DND-41 (cell line): ENCODE measurements around the gene CELSR1.

Source experiments
- ATAC-seq: fragments of 200-7000 bp; cut with Tn5 transposase; 3 replicates; pipeline ENCODE4 v1.9.1; 2021; ENCODE audit warnings: low read depth; ENCODE audit not compliant: insufficient read depth
- DNase-seq: peaks from one replicate; pipeline ENCODE4 v3.0.0-alpha.2; 2020
- H2AFZ ChIP-seq: 2 replicates; pipeline ENCODE4 v1.6.0; 2012; ENCODE audit warnings: low read depth, low read length
- H3K27ac ChIP-seq: 2 replicates; pipeline ENCODE4 v1.5.1; 2012; ENCODE audit warnings: low read length, inconsistent platforms
- H3K27me3 ChIP-seq: fragments of 200-600 bp; sonication (generic); 2 replicates; pipeline ENCODE4 v1.6.0; 2012; ENCODE audit warnings: low read length, mild to moderate bottlenecking, inconsistent platforms; ENCODE audit not compliant: insufficient read depth, poor library complexity
- H3K36me3 ChIP-seq: 2 replicates; pipeline ENCODE4 v1.5.1; 2012; ENCODE audit warnings: low read length, inconsistent platforms; ENCODE audit not compliant: insufficient read depth
- H3K4me1 ChIP-seq: 2 replicates; pipeline ENCODE4 v1.5.1; 2012; ENCODE audit warnings: mild to moderate bottlenecking, low read length; ENCODE audit not compliant: insufficient read depth
- H3K4me2 ChIP-seq: 2 replicates; pipeline ENCODE4 v1.6.0; 2012; ENCODE audit warnings: mild to moderate bottlenecking, moderate library complexity, low read length, inconsistent platforms; ENCODE audit not compliant: insufficient read depth
- H3K4me3 ChIP-seq, 2 experiments: fragments of 200-600 bp in 1 of 2; shearing (Covaris generic) in 1 of 2; 2 replicates each; pipeline ENCODE4 v1.5.1; 2012 to 2016; ENCODE audit warnings: inconsistent platforms in 2 of 2, low read length in 2 of 2, mild to moderate bottlenecking in 2 of 2, low read depth in 1 of 2, moderate library complexity in 1 of 2
- H3K79me2 ChIP-seq: 2 replicates; pipeline ENCODE4 v1.6.0; 2012; ENCODE audit warnings: low read length, inconsistent platforms; ENCODE audit not compliant: insufficient read depth
- H3K9ac ChIP-seq: 2 replicates; pipeline ENCODE4 v1.6.0; 2012; ENCODE audit warnings: low read depth, mild to moderate bottlenecking, inconsistent platforms, low read length, moderate library complexity
- H3K9me3 ChIP-seq: 2 replicates; pipeline ENCODE4 v1.5.1; 2012; ENCODE audit warnings: low read length, moderate library complexity, mild to moderate bottlenecking, inconsistent platforms; ENCODE audit not compliant: insufficient read depth, severe bottlenecking
- H4K20me1 ChIP-seq: 2 replicates; pipeline ENCODE4 v1.6.0; 2012; ENCODE audit warnings: low read length; ENCODE audit not compliant: insufficient read depth
- EZH2 ChIP-seq: IDR thresholded peaks from 3 replicates; pipeline ENCODE4 v1.6.1; 2012; ENCODE audit warnings: borderline replicate concordance, low read depth, mild to moderate bottlenecking, moderate library complexity, low read length, inconsistent platforms; ENCODE audit not compliant: severe bottlenecking
- TF ChIP-seq, protein P1 (sequence below): IDR thresholded peaks from 2 replicates; pipeline ENCODE4 v1.5.1; 2012; ENCODE audit warnings: borderline replicate concordance, low read length, moderate library complexity, mild to moderate bottlenecking; ENCODE audit not compliant: poor library complexity, severe bottlenecking; ENCODE audit errors: extremely low read depth

The CELSR1 gene

DNA sequence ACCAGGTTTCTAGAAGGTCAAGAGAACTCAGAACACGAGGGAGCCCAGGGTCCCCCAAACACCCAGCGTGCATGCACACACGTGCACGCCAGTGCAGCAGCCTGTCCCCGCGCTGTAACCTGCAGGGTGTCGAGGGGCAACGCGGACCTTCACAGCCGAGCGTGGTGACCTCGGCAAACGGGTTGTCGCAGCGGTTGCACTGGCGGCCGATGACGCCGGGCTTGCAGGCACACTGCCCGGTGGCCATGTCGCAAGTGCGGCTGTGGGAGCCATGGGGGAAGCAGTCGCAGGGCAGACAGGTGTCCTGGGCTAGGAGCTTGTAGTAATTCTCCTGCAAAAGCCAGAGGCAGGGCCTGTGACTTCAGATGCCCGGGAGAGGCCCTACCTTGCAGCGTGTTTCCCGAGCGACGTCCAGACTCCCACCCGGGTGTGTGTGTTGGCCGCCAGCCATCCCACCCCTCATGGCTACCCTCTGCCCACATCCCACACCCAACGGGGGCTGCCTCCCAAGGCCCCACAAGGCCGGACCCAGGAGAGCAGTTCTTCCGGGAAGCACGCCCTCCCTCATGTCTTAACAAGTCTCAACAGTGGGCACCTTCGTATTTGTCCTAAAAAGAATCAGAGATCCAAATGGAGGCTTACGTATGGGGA is 145.8 kb downstream of the CELSR1 start:
- Histone ChIP-seq H3K9ac (no peak overlapping the region), H3K4me2 (no peak overlapping the region), H2AFZ (no peak overlapping the region), H3K4me3 (no peak overlapping the region), H3K79me2 (no peaks in the 10 kb centered on the region), H3K27me3 (no peaks in the 10 kb centered on the region), H3K4me1 (no peaks in the 10 kb centered on the region), H3K9me3 (no peaks in the 10 kb centered on the region), H3K27ac (no peak overlapping the region), H3K36me3 (no peaks in the 10 kb centered on the region), H4K20me1 (no peaks in the 10 kb centered on the region)
- no peak for TF ChIP-seq EZH2
- TF ChIP-seq, protein P1, sequence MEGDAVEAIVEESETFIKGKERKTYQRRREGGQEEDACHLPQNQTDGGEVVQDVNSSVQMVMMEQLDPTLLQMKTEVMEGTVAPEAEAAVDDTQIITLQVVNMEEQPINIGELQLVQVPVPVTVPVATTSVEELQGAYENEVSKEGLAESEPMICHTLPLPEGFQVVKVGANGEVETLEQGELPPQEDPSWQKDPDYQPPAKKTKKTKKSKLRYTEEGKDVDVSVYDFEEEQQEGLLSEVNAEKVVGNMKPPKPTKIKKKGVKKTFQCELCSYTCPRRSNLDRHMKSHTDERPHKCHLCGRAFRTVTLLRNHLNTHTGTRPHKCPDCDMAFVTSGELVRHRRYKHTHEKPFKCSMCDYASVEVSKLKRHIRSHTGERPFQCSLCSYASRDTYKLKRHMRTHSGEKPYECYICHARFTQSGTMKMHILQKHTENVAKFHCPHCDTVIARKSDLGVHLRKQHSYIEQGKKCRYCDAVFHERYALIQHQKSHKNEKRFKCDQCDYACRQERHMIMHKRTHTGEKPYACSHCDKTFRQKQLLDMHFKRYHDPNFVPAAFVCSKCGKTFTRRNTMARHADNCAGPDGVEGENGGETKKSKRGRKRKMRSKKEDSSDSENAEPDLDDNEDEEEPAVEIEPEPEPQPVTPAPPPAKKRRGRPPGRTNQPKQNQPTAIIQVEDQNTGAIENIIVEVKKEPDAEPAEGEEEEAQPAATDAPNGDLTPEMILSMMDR: no peak
- DNase-seq: no peak
- ATAC-seq: no peak

DNA sequence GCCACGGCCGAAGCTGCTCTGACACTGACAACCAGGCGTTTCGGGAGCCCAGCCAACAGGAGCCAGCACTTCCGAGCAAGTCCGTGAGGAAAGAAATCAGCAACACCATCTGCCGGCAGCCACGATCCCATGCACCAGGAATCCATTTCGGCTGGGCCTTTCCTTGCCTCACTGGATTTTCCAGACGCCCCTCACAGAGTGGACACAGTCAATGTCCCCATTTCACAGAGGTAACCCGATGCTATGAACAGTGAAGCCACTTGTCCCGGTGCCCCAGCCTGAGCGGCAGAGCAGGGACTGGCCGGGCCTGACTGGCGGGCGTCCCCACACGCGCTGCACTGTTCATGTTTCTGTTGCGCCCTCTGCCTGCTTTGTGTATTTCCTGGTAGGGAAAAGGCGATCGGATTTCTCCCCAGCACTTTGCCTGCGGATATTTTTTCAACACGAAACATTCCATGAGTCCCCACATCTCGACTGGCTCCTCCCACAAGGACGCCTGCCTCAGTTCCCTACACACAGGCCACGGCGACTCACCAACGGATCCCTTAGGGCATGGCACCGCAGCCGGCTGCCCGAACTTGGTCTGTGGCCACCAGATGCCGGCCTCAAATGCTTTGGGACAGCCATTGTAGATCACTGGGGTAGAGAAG is 146.6 kb downstream of the CELSR1 start:
- TF ChIP-seq, protein P1: no peak
- TF ChIP-seq EZH2: no peak
- H3K79me2 ChIP-seq: no peaks in the 10 kb centered on the region
- DNase-seq (no peak), ATAC-seq (no peak)
- no peaks in the 10 kb centered on the region for H3K4me1 ChIP-seq
- no peak overlapping the region for H3K27ac ChIP-seq
- H3K36me3 ChIP-seq: no peaks in the 10 kb centered on the region
- no peak overlapping the region for H3K9ac ChIP-seq
- no peaks in the 10 kb centered on the region for H4K20me1 ChIP-seq
- no peak overlapping the region for H3K4me3 ChIP-seq
- H3K9me3 ChIP-seq: no peaks in the 10 kb centered on the region
- no peak overlapping the region for H2AFZ ChIP-seq
- H3K4me2 ChIP-seq: no peak overlapping the region
- H3K27me3 ChIP-seq: no peaks in the 10 kb centered on the region

DNA sequence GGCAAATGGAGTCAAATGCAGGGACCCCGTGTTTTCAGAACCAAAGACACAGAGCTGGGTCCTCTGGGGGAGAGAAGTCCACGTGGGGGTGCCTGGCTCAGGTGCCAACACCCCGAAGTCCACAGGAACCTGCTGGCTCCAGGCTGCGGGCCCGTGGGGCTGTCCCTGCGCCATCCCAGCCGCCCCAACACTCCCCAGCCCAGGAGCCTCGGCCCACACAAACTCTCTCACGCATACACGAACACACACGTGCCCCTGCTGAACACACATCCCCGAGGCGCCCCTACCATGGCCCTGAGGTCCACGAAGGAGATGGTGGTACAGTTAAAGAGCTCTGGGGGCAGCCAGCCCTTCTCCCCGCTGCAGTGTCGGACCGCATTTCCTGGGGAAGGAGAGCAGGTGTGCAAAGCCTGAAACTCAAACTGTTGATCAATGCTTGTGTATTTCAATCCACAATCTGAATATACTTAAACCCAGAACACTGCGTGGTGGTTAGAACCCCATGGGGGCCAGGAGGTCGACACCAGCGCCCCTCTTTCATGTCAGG is 147.2 kb downstream of the CELSR1 start:
- no peaks in the 10 kb centered on the region for H3K36me3 ChIP-seq

More for the DNA sequence above, 147.2 kb downstream of the CELSR1 start:
- Histone ChIP-seq H3K9me3 (no peaks in the 10 kb centered on the region), H3K4me3 (no peak overlapping the region), H3K27ac (no peak overlapping the region), H3K79me2 (no peaks in the 10 kb centered on the region), H3K4me2 (no peak overlapping the region), H2AFZ (no peak overlapping the region), H4K20me1 (no peaks in the 10 kb centered on the region), H3K9ac (no peak overlapping the region), H3K4me1 (no peaks in the 10 kb centered on the region), H3K27me3 (no peaks in the 10 kb centered on the region)
- DNase-seq (no peak), ATAC-seq (no peak)
- no peak for TF ChIP-seq EZH2
- TF ChIP-seq, protein P1: no peak
